Measurements from ENCODE around the gene TRDMT1.

Gene TRDMT1

GRCh38 chr10:17176091-17176490 lies 25.4 kb downstream of the TRDMT1 start:
- no peaks in the 10 kb centered on the region for H4K20me1 ChIP-seq (ENCODE audit: insufficient read depth)

GRCh38 chr10:17175551-17175950 lies 25.9 kb downstream of the TRDMT1 start:
- Histone ChIP-seq H3K4me2 (no peak overlapping the region), H4K20me1 (ENCODE audit: insufficient read depth) (no peaks in the 10 kb centered on the region), H3K27me3 (ENCODE audit: insufficient read depth, low read depth) (no peaks in the 10 kb centered on the region), H3K36me3 (ENCODE audit: insufficient read depth) (no peaks in the 10 kb centered on the region), H3K4me3 (IDR thresholded peaks at IDR 0.05; ENCODE audit: insufficient read depth, low read depth, low read length) (no peak overlapping the region), H3K9ac (no peak overlapping the region), H3K4me1 (ENCODE audit: low read depth, poor library complexity, severe bottlenecking) (no peaks in the 10 kb centered on the region), H2AFZ (ENCODE audit: low read depth) (no peak overlapping the region), H3K79me2 (ENCODE audit: insufficient read depth, low read depth) (no peaks in the 10 kb centered on the region), H3K27ac (no peak overlapping the region)
- no peak for TF ChIP-seq CTCF (conservative IDR thresholded peaks at IDR 0.05; ENCODE audit: low read depth, low read length)

More at GRCh38 chr10:17176091-17176490, 25.4 kb downstream of the TRDMT1 start:
- H2AFZ ChIP-seq (ENCODE audit: low read depth) = no peak overlapping the region
- H3K79me2 ChIP-seq (ENCODE audit: insufficient read depth, low read depth) = no peaks in the 10 kb centered on the region
- H3K4me1 ChIP-seq (ENCODE audit: low read depth, poor library complexity, severe bottlenecking) = no peaks in the 10 kb centered on the region
- H3K9ac ChIP-seq = no peak overlapping the region
- no peak overlapping the region for H3K27ac ChIP-seq
- H3K27me3 ChIP-seq (ENCODE audit: insufficient read depth, low read depth) = no peaks in the 10 kb centered on the region
- no peak for TF ChIP-seq CTCF (conservative IDR thresholded peaks at IDR 0.05; ENCODE audit: low read depth, low read length)
- no peaks in the 10 kb centered on the region for H3K36me3 ChIP-seq (ENCODE audit: insufficient read depth)
- H3K4me3 ChIP-seq (IDR thresholded peaks at IDR 0.05; ENCODE audit: insufficient read depth, low read depth, low read length) = no peak overlapping the region
- H3K4me2 ChIP-seq = no peak overlapping the region

- no peak for TF ChIP-seq CTCF (conservative IDR thresholded peaks at IDR 0.05; ENCODE audit: low read depth, low read length)
Measured at GRCh38 chr10:17174626-17175025, 26.8 kb downstream of the TRDMT1 start.

GRCh38 chr10:17171141-17171641 lies 30.3 kb downstream of the TRDMT1 start:
- H3K4me1 ChIP-seq (ENCODE audit: low read depth, poor library complexity, severe bottlenecking) = no peaks in the 10 kb centered on the region
- TF ChIP-seq CTCF (conservative IDR thresholded peaks at IDR 0.05; ENCODE audit: low read depth, low read length) = no peak
- no peaks in the 10 kb centered on the region for H4K20me1 ChIP-seq (ENCODE audit: insufficient read depth)
- no peak overlapping the region for H3K4me3 ChIP-seq (IDR thresholded peaks at IDR 0.05; ENCODE audit: insufficient read depth, low read depth, low read length)
- H3K36me3 ChIP-seq (ENCODE audit: insufficient read depth) = no peaks in the 10 kb centered on the region
- H3K27me3 ChIP-seq (ENCODE audit: insufficient read depth, low read depth) = no peaks in the 10 kb centered on the region
- no peak overlapping the region for H3K27ac ChIP-seq
- H3K79me2 ChIP-seq (ENCODE audit: insufficient read depth, low read depth) = no peaks in the 10 kb centered on the region
- no peak overlapping the region for H3K9ac ChIP-seq
- no peak overlapping the region for H2AFZ ChIP-seq (ENCODE audit: low read depth)
- no peak overlapping the region for H3K4me2 ChIP-seq

More at GRCh38 chr10:17174626-17175025, 26.8 kb downstream of the TRDMT1 start:
- H3K4me3 ChIP-seq (IDR thresholded peaks at IDR 0.05; ENCODE audit: insufficient read depth, low read depth, low read length) = no peak overlapping the region
- H3K9ac ChIP-seq = no peak overlapping the region
- no peaks in the 10 kb centered on the region for H3K36me3 ChIP-seq (ENCODE audit: insufficient read depth)
- H4K20me1 ChIP-seq (ENCODE audit: insufficient read depth) = no peaks in the 10 kb centered on the region
- H3K27me3 ChIP-seq (ENCODE audit: insufficient read depth, low read depth) = no peaks in the 10 kb centered on the region
- H3K27ac ChIP-seq = no peak overlapping the region
- no peak overlapping the region for H3K4me2 ChIP-seq
- H3K79me2 ChIP-seq (ENCODE audit: insufficient read depth, low read depth) = no peaks in the 10 kb centered on the region
- no peaks in the 10 kb centered on the region for H3K4me1 ChIP-seq (ENCODE audit: low read depth, poor library complexity, severe bottlenecking)
- H2AFZ ChIP-seq (ENCODE audit: low read depth) = no peak overlapping the region
